HepG2 (cell line): ENCODE data around the gene LSM2. TPM values are rescaled to one million over a fixed set of nuclear protein-coding genes. Genes with fewer than 3 reads are reported as not detected.

Experiments
- CEBPB ChIP-seq: IDR thresholded peaks from 2 replicates; pipeline ENCODE4 v1.6.1; 2011; ENCODE audit warnings: low read depth, low read length, improper control_type of control experiment, borderline replicate concordance
- DMAP1 ChIP-seq: IDR thresholded peaks from 2 replicates; pipeline ENCODE4 v1.6.1; 2016
- DPF2 ChIP-seq: sonication (generic); formaldehyde crosslinking; IDR thresholded peaks from 2 replicates; pipeline ENCODE4 v1.4.0; 2020; ENCODE audit warnings: mild to moderate bottlenecking, low read depth, missing genetic modification reagents, borderline replicate concordance
- FOSL2 ChIP-seq: sonication (generic); formaldehyde crosslinking; IDR thresholded peaks from 2 replicates; pipeline ENCODE4 v1.4.0; 2020; ENCODE audit warnings: missing genetic modification reagents
- FOXJ3 ChIP-seq: sonication (generic); formaldehyde crosslinking; IDR thresholded peaks from 2 replicates; pipeline ENCODE4 v1.4.0; 2020; ENCODE audit warnings: missing genetic modification reagents, mild to moderate bottlenecking, borderline replicate concordance
- FOXM1 ChIP-seq: sonication (generic); formaldehyde crosslinking; IDR thresholded peaks from 2 replicates; pipeline ENCODE4 v1.5.0; 2020; ENCODE audit warnings: missing genetic modification reagents
- HOXD1 ChIP-seq: sonication (generic); formaldehyde crosslinking; IDR thresholded peaks from 2 replicates; pipeline ENCODE4 v1.5.0; 2020; ENCODE audit warnings: missing genetic modification reagents
- IKZF1 ChIP-seq: fragments of 450-650 bp; IDR thresholded peaks from 2 replicates; pipeline ENCODE4 v1.7.1; 2016
- ISX ChIP-seq: sonication (generic); formaldehyde crosslinking; conservative IDR thresholded peaks from 2 replicates; pipeline ENCODE4 v1.5.0; 2020; ENCODE audit warnings: missing genetic modification reagents
- MYC ChIP-seq: sonication (generic); formaldehyde crosslinking; IDR thresholded peaks from 2 replicates; pipeline ENCODE4 v1.9.0; 2021; ENCODE audit warnings: missing genetic modification reagents, borderline replicate concordance
- NR2C2 ChIP-seq: sonication (generic); formaldehyde crosslinking; IDR thresholded peaks from 2 replicates; pipeline ENCODE4 v1.4.0; 2020; ENCODE audit warnings: missing genetic modification reagents, mild to moderate bottlenecking, moderate library complexity, borderline replicate concordance
- NR3C1 ChIP-seq: sonication (generic); formaldehyde crosslinking; IDR thresholded peaks from 2 replicates; pipeline ENCODE4 v1.4.0; 2020; ENCODE audit warnings: missing genetic modification reagents
- PTBP1 ChIP-seq: fragments of 200-400 bp; formaldehyde crosslinking; IDR thresholded peaks from 2 replicates; pipeline ENCODE4 v1.6.1; 2018; ENCODE audit warnings: low read length, low read depth; ENCODE audit not compliant: poor library complexity, severe bottlenecking
- RARA ChIP-seq: IDR thresholded peaks from 2 replicates; pipeline ENCODE4 v1.6.1; 2016; ENCODE audit warnings: missing genetic modification reagents, missing compliant biosample characterization
- RELA ChIP-seq: sonication (generic); formaldehyde crosslinking; IDR thresholded peaks from 2 replicates; pipeline ENCODE4 v1.4.0; 2020; ENCODE audit warnings: missing genetic modification reagents
- SALL2 ChIP-seq: sonication (generic); formaldehyde crosslinking; IDR thresholded peaks from 2 replicates; pipeline ENCODE4 v1.8.1; 2023; ENCODE audit warnings: mild to moderate bottlenecking, missing genetic modification reagents, inconsistent platforms
- SIX1 ChIP-seq: sonication (generic); formaldehyde crosslinking; IDR thresholded peaks from 2 replicates; pipeline ENCODE4 v1.4.0; 2020; ENCODE audit warnings: missing genetic modification reagents, borderline replicate concordance
- SMYD3 ChIP-seq: sonication (generic); formaldehyde crosslinking; IDR thresholded peaks from 2 replicates; pipeline ENCODE4 v1.8.1; 2023; ENCODE audit warnings: mild to moderate bottlenecking, missing genetic modification reagents
- SPEN ChIP-seq: sonication (generic); formaldehyde crosslinking; IDR thresholded peaks from 2 replicates; pipeline ENCODE4 v1.5.1; 2020; ENCODE audit warnings: low read depth, mild to moderate bottlenecking, missing genetic modification reagents
- STAG1 ChIP-seq: sonication (generic); formaldehyde crosslinking; IDR thresholded peaks from 2 replicates; pipeline ENCODE4 v1.4.0; 2020; ENCODE audit warnings: missing genetic modification reagents
- ZFP36 ChIP-seq: fragments of 150-350 bp; IDR thresholded peaks from 2 replicates; pipeline ENCODE4 v1.6.1; 2018; ENCODE audit warnings: borderline replicate concordance, low read length, low read depth; ENCODE audit not compliant: partially characterized antibody
- ZFYVE20 ChIP-seq: sonication (generic); formaldehyde crosslinking; IDR thresholded peaks from 2 replicates; pipeline ENCODE4 v1.8.0; 2023; ENCODE audit warnings: low read depth, mild to moderate bottlenecking, moderate library complexity, missing genetic modification reagents, borderline replicate concordance
- ZNF333 ChIP-seq: sonication (generic); formaldehyde crosslinking; IDR thresholded peaks from 2 replicates; pipeline ENCODE4 v1.4.0; 2020; ENCODE audit warnings: mild to moderate bottlenecking, missing genetic modification reagents, borderline replicate concordance
- ZNF576 ChIP-seq: sonication (generic); formaldehyde crosslinking; IDR thresholded peaks from 2 replicates; pipeline ENCODE4 v1.4.0; 2020; ENCODE audit warnings: mild to moderate bottlenecking, missing genetic modification reagents
- polyA plus RNA-seq, 8 experiments: library from polyadenylated mRNA; depleted of rRNA in 3 of 8; stranded (reverse) in 7 of 8; unstranded in 1 of 8; fragments of >200 nt; fragmentation: Illumina TruSeq in 4 of 8; extraction: Trizol in 4 of 8; gene quantifications; 2 replicates each; pipeline versions ENCODE4 v1.2.1 to v1.2.3, GENCODE V29; 2011 to 2016; ENCODE audit warnings: low read depth in 4 of 8, missing spikeins in 1 of 8, mixed read lengths in 1 of 8; ENCODE audit not compliant: insufficient read depth in 1 of 8
- total RNA-seq, 5 experiments: library from RNA; depleted of rRNA; stranded (reverse); fragments of >200 nt; fragmentation: Illumina TruSeq; extraction: Trizol; gene quantifications; 2 replicates each; pipeline ENCODE4 v1.2.3, GENCODE V29; 2016; ENCODE audit warnings: low read depth in 1 of 5
- TF ChIP-seq, protein P1 (sequence below): sonication (generic); formaldehyde crosslinking; IDR thresholded peaks from 2 replicates; pipeline ENCODE4 v1.8.0; 2022; ENCODE audit warnings: mild to moderate bottlenecking, missing genetic modification reagents, moderate library complexity
- TF ChIP-seq, protein P2 (sequence below): sonication (generic); formaldehyde crosslinking; IDR thresholded peaks from 2 replicates; pipeline ENCODE4 v1.4.0; 2020; ENCODE audit warnings: missing genetic modification reagents, borderline replicate concordance

LSM2 gene
- total and polyA plus RNA-seq, 2 of the 13 experiments (the other 11 are each of a cell fraction or from before 2014, with no cell fraction given), result 69.4 to 90.5 TPM

DNA sequence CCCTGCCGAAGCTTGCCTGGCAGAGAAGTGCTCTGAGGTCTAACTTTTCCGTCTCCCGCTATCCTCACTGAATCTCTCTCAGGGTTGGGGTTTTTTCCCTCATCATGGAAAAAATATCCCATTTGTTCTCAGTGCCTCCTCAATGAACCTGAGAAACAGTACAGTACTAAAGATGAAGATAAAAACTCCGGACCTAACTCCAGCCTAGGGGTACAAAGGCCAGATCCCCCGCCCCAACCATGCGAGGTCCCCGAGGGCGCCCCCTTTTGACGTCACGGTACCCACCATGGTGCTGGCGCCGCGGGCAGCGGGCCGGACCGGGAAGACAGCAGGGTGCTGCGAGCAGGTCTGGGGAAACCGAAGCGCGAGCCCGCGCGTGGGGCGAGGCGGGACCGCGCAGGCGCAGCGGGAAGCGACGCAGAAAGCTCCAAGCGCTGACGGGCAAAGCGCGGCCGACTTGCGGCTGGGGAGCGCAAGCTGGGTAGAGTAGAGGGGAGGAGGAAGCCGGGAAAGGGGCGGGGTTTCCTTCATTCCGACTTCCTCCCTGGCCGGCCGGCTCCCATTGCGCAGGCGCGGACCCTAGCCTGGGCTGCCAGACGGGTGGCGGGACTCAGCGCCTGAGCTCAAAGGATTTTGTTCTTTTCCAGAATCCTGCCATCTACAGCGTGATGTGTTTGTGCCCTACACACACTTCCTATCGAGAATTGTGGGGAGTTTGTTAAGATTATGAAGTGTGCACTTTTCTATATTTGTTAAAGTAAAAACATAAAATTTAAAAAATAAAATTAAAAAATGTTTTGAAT lies at the start of gene LSM2 (continued):
- TF ChIP-seq, protein P1, sequence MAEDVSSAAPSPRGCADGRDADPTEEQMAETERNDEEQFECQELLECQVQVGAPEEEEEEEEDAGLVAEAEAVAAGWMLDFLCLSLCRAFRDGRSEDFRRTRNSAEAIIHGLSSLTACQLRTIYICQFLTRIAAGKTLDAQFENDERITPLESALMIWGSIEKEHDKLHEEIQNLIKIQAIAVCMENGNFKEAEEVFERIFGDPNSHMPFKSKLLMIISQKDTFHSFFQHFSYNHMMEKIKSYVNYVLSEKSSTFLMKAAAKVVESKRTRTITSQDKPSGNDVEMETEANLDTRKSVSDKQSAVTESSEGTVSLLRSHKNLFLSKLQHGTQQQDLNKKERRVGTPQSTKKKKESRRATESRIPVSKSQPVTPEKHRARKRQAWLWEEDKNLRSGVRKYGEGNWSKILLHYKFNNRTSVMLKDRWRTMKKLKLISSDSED (CRISPR knock-in tag), result 0 out of 2 replicates have a peak, but pooled peaks have one; percentile 61
- TF ChIP-seq NR3C1 (CRISPR knock-in tag), result no peak
- TF ChIP-seq ZNF333 (CRISPR knock-in tag), result peak; percentile 89; the same call in 1 of the 2 replicates
- TF ChIP-seq DPF2 (CRISPR knock-in tag), result 0 out of 2 replicates have a peak, but pooled peaks have one; percentile 44
- TF ChIP-seq SMYD3 (CRISPR knock-in tag), result peak; percentile 69; the same call in 1 of the 2 replicates
- TF ChIP-seq ZNF576, result no peak; the same call in 1 of the 2 replicates
- TF ChIP-seq FOXJ3, result no peak
- TF ChIP-seq ZFYVE20, result 0 out of 2 replicates have a peak, but pooled peaks have one; percentile 42
- peak; percentile 86; the same call in 1 of the 2 replicates for TF ChIP-seq RELA (CRISPR knock-in tag)
- peak; percentile 43 for TF ChIP-seq STAG1 (CRISPR knock-in tag)
- TF ChIP-seq ISX (CRISPR knock-in tag), result no peak
- TF ChIP-seq NR2C2 (CRISPR knock-in tag), result peak; percentile 89
- TF ChIP-seq SALL2 (CRISPR knock-in tag), result 0 out of 2 replicates have a peak, but pooled peaks have one; percentile 78
- peak; percentile 93 for TF ChIP-seq SPEN (CRISPR knock-in tag)
- TF ChIP-seq PTBP1, result peak; percentile 65
- TF ChIP-seq SIX1, result 0 out of 2 replicates have a peak, but pooled peaks have one; percentile 17
- TF ChIP-seq ZFP36, result no peak
- TF ChIP-seq, protein P2, sequence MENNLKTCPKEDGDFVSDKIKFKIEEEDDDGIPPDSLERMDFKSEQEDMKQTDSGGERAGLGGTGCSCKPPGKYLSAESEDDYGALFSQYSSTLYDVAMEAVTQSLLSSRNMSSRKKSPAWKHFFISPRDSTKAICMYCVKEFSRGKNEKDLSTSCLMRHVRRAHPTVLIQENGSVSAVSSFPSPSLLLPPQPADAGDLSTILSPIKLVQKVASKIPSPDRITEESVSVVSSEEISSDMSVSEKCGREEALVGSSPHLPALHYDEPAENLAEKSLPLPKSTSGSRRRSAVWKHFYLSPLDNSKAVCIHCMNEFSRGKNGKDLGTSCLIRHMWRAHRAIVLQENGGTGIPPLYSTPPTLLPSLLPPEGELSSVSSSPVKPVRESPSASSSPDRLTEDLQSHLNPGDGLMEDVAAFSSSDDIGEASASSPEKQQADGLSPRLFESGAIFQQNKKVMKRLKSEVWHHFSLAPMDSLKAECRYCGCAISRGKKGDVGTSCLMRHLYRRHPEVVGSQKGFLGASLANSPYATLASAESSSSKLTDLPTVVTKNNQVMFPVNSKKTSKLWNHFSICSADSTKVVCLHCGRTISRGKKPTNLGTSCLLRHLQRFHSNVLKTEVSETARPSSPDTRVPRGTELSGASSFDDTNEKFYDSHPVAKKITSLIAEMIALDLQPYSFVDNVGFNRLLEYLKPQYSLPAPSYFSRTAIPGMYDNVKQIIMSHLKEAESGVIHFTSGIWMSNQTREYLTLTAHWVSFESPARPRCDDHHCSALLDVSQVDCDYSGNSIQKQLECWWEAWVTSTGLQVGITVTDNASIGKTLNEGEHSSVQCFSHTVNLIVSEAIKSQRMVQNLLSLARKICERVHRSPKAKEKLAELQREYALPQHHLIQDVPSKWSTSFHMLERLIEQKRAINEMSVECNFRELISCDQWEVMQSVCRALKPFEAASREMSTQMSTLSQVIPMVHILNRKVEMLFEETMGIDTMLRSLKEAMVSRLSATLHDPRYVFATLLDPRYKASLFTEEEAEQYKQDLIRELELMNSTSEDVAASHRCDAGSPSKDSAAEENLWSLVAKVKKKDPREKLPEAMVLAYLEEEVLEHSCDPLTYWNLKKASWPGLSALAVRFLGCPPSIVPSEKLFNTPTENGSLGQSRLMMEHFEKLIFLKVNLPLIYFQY (CRISPR knock-in tag), result peak; percentile 99
- no peak for TF ChIP-seq RARA (CRISPR knock-in tag)
- TF ChIP-seq FOXM1 (CRISPR knock-in tag), result no peak
- TF ChIP-seq MYC (CRISPR knock-in tag), result peak; percentile 96
- peak; percentile 71; the same call in 1 of the 2 replicates for TF ChIP-seq HOXD1 (CRISPR knock-in tag)
- peak; percentile 94 for TF ChIP-seq DMAP1 (CRISPR knock-in tag)
- TF ChIP-seq IKZF1, result no peak
- peak; percentile 63 for TF ChIP-seq FOSL2
- no peak for TF ChIP-seq CEBPB
